Heart left ventricle (tissue), 16 donors: ENCODE measurements around the gene LY6G6F. TPM values are rescaled to one million over a fixed set of nuclear protein-coding genes. Genes with fewer than 3 reads are reported as not detected.
A peak's percentile ranks its signal among the peaks of the same experiment; 100 is the strongest.

Experiments
- ATAC-seq, 4 donors: fragments of 200-7000 bp; cut with Tn5 transposase; one replicate each; pipeline ENCODE4 v1.9.1; 2020 to 2022; ENCODE audit warnings: moderate library complexity in 4 of 4, mild to moderate bottlenecking in 3 of 4, moderate number of reproducible peaks in 1 of 4
- DNase-seq, 5 donors: peaks; one replicate each; pipeline ENCODE4 v3.0.0-alpha.2; 2020
- H3K27ac ChIP-seq, 12 donors: fragments of 200-600 bp; sonication (generic) in 4 of 12; one replicate each; pipeline versions ENCODE4 v1.5.0 to v1.8.0; 2016 to 2022; ENCODE audit warnings: mild to moderate bottlenecking in 2 of 12
- H3K27me3 ChIP-seq, 9 donors: fragments of 200-600 bp; sonication (generic) in 2 of 9; one replicate each; pipeline versions ENCODE4 v1.5.1 to v1.8.0; 2016 to 2022; ENCODE audit warnings: mild to moderate bottlenecking in 3 of 9
- H3K36me3 ChIP-seq, 9 donors: fragments of 200-600 bp; sonication (generic) in 2 of 9; one replicate each; pipeline versions ENCODE4 v1.5.0 to v1.8.0; 2018 to 2022; ENCODE audit warnings: mild to moderate bottlenecking in 2 of 9
- H3K4me1 ChIP-seq, 12 donors: fragments of 200-600 bp; sonication (generic) in 4 of 12; one replicate each; pipeline versions ENCODE4 v1.5.0 to v1.8.0; 2016 to 2022; ENCODE audit warnings: mild to moderate bottlenecking in 3 of 12
- H3K4me3 ChIP-seq, 12 donors: fragments of 200-600 bp; sonication (generic) in 4 of 12; one replicate each; pipeline versions ENCODE4 v1.5.0 to v1.8.0; 2017 to 2022; ENCODE audit warnings: mild to moderate bottlenecking in 9 of 12, moderate library complexity in 4 of 12
- H3K9me3 ChIP-seq, 12 donors: fragments of 200-600 bp; sonication (generic) in 4 of 12; one replicate each; pipeline versions ENCODE4 v1.5.0 to v1.8.0; 2016 to 2022; ENCODE audit warnings: mild to moderate bottlenecking in 1 of 12
- POLR2A ChIP-seq, 2 donors: fragments of 450-650 bp; IDR thresholded peaks; one replicate each; pipeline ENCODE4 v1.6.1; 2017; ENCODE audit warnings: antibody characterized with exemption in 2 of 2, mild to moderate bottlenecking in 2 of 2, moderate library complexity in 2 of 2
- WGBS, 4 donors: extraction: QIAGEN DNeasy Blood & Tissue Kit in 2 of 4; methylation state at CpG; one replicate each; pipeline versions ENCODE4 v1.1.5 to v1.1.7; 2013 to 2018; 5-methylcytosine and 5-hydroxymethylcytosine counted together
- intact Hi-C, 10 donors: fragments of 100-400 bp; cut with DNase I; formaldehyde crosslinking; loops; one replicate each; pipeline versions ENCODE4 v1.11.1 to v1.14.2; 2022
- polyA plus RNA-seq, 2 donors: library from polyadenylated mRNA; stranded (reverse); fragments of 200-250 nt; gene quantifications; one replicate each; pipeline ENCODE4 v1.2.3, GENCODE V29; 2013
- total RNA-seq, 9 donors: library from RNA; depleted of rRNA in 2 of 9; stranded (reverse); fragments of >200 nt in 2 of 9; fragmentation: NEBNext Ultra II Directional in 3 of 9; extraction: Animal tissue kit (Norgen Biotek cat#: 25700) in 3 of 9; gene quantifications; one replicate each; pipeline versions ENCODE4 v1.1.0 to v1.2.4, GENCODE V29; 2016 to 2023
- TF ChIP-seq, protein P1 (sequence below), 12 donors: fragments of 200-600 bp; sonication (generic) in 4 of 12; IDR thresholded peaks; one replicate each; pipeline versions ENCODE4 v1.5.0 to v1.8.0; 2018 to 2022; ENCODE audit warnings: antibody characterized with exemption in 12 of 12, mild to moderate bottlenecking in 5 of 12
- donor health status: ischemic (EF 13 %, LVEDD 7.1; RV severe dilation, severe dysfunction).
- donor health status: healthy with polysubstance abuse.
- donor health status: DM: no; HTN: yes; CAD: no.
- donor health status: DM: no; HTN: no; CAD: no.
- donor health status: ischemic (EF 25% LVEDD 6.9; RV normal size, moderate dysfunction).
- donor health status: ischemic (EF 25% LVEDD 5.7; RV mildly dilated, moderate dysfunction).
- donor health status: healthy.
- donor health status: DM: yes; HTN: yes; CAD: no.
- donor health status: ischemic (EF 35%, LVEDD 5.7; RV mildly dilated, moderate dysfunction).
- donor health status: nonischemic (EF 11% LVEDD 7.7; RV severe dilation, severe dysfunction).
- donor health status: DM: yes; HTN: yes; CAD: no.
- donor health status: PGD.
- donor health status: ischemic (EF 29% LVEDD 5.4; RV normal size, mild dysfunction).
- donor health status: nonischemic (EF 23%, LVEDD 6.1; RV moderate dilation, normal function).

LY6G6F gene
- total and polyA plus RNA-seq, 11 donors: not detected

DNA sequence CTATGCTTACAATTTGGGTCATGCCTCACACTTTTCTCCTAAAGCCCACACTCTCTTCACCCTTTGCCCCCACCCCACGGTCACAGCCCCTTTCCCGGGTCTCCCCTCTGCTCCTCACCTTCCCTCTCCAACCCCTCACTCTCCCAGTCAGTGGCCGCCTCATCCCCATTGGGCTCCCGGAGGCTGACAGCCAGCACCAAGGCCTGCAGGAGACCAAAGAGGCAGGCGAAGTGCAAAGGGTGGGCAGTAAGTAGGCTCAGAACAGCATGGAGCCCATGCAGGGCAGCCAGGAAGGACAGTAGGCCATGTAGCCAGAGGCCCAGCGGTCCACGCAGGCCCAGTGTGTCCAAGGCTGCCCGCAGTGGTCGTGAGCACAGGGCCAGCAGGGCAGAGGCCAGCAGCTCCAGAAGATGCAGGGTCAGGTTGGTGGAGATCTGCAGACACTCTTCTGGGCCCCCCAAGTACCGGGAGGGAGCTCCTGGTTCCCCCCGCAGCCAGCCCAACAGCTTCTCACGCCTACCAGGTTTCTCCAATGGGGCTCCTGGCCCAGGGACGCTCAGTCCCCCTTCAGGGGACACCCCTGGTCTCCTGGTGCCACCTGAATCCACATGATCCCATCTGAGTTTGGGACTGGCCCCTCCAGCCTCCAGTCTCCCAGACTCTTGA is 47.5 kb upstream of the LY6G6F start:
- Histone ChIP-seq H3K36me3 (peaks cover 0 to 51% (median 28%) of the 10 kb centered on the region in 9 donors), H3K4me1 (peaks cover 22 to 61% (median 46%) of the 10 kb centered on the region in 12 donors), H3K27me3 (no peaks in the 10 kb centered on the region), H3K4me3 (peak overlapping the region; percentile 65 to 98 (median 83)), H3K9me3 (no peaks in the 10 kb centered on the region), H3K27ac (peak overlapping the region in 9 of 12 donors; percentile 6 to 95 (median 93))
- intact Hi-C loops: loop anchor here in 2 of 10 donors (5.0 kb wide), 2 partner anchors 37 to 112 kb away; partner anchors contain the start of genes ATP6V1G2 (in 1 of the 2), NFKBIL1 (in 1 of the 2) and PRRC2A (in 1 of the 2)
- TF ChIP-seq, protein P1, sequence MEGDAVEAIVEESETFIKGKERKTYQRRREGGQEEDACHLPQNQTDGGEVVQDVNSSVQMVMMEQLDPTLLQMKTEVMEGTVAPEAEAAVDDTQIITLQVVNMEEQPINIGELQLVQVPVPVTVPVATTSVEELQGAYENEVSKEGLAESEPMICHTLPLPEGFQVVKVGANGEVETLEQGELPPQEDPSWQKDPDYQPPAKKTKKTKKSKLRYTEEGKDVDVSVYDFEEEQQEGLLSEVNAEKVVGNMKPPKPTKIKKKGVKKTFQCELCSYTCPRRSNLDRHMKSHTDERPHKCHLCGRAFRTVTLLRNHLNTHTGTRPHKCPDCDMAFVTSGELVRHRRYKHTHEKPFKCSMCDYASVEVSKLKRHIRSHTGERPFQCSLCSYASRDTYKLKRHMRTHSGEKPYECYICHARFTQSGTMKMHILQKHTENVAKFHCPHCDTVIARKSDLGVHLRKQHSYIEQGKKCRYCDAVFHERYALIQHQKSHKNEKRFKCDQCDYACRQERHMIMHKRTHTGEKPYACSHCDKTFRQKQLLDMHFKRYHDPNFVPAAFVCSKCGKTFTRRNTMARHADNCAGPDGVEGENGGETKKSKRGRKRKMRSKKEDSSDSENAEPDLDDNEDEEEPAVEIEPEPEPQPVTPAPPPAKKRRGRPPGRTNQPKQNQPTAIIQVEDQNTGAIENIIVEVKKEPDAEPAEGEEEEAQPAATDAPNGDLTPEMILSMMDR (IDR thresholded peaks at IDR 0.05): no peak
- no peak for TF ChIP-seq POLR2A (IDR thresholded peaks at IDR 0.05)
- ATAC-seq: no peak
- no peak for DNase-seq
- WGBS, 4 donors: 86 to 89% (median 88%) methylated on average over 10 to 13 of the region's 13 CpGs

DNA sequence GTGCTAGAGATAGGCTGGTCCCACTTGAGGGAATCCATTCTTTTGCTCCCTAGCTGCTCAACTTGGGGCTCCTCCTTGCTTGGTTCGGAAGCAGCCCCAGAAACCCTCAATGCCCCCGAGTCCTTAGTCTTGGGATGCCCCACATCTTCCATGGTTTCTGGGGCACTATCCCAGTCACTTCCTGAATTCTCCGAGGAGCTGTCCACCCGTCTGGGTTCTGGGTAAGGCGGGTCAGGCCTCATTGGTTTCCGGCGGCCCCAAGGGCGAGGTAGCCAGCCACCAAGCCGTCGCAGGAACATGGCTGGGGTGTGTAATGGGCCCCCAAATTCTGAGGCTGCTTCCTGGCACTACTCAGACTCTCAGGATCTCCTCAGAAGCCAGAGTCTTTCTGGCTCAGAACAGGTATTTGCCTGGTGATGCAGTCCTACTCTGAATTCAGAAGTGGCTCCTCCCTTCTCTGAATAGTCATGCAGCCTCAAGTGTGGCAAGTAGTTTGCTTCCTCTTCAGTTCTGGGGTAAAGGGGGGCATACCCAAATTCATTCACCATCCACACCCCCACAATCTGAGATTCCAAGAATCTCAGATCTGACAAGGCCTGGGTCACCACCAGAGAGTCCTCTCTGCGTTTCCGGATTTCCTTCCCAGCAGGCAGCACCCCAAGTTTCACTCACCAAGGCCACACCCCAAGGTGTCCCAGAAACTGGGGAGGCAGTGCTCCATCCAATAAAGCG is 46.9 kb upstream of the LY6G6F start:
- peak overlapping the region; percentile 65 to 98 (median 83) for H3K4me3 ChIP-seq
- TF ChIP-seq POLR2A (IDR thresholded peaks at IDR 0.05): no peak
- TF ChIP-seq, protein P1 (IDR thresholded peaks at IDR 0.05): no peak
- peak overlapping the region; percentile 84 to 95 (median 93) for H3K27ac ChIP-seq
- no peaks in the 10 kb centered on the region for H3K27me3 ChIP-seq
- H3K36me3 ChIP-seq: peaks cover 0 to 51% (median 28%) of the 10 kb centered on the region in 9 donors
- intact Hi-C loops: loop anchor here in 4 of 10 donors (5.0 to 10.0 kb wide), 3 partner anchors 38 to 515 kb away; partner anchors contain the start of genes AGPAT1 (in 2 of the 4), RNF5 (in 2 of the 4), ATP6V1G2 (in 1 of the 4) and NFKBIL1 (in 1 of the 4)
- no peaks in the 10 kb centered on the region for H3K9me3 ChIP-seq
- DNase-seq (no peak), ATAC-seq (peak in 1 of 4 donors; percentile 5)
- WGBS, 4 donors: 18 to 23% (median 20%) methylated on average over 5 to 13 of the region's 13 CpGs
- peaks cover 24 to 66% (median 49%) of the 10 kb centered on the region in 12 donors for H3K4me1 ChIP-seq

DNA sequence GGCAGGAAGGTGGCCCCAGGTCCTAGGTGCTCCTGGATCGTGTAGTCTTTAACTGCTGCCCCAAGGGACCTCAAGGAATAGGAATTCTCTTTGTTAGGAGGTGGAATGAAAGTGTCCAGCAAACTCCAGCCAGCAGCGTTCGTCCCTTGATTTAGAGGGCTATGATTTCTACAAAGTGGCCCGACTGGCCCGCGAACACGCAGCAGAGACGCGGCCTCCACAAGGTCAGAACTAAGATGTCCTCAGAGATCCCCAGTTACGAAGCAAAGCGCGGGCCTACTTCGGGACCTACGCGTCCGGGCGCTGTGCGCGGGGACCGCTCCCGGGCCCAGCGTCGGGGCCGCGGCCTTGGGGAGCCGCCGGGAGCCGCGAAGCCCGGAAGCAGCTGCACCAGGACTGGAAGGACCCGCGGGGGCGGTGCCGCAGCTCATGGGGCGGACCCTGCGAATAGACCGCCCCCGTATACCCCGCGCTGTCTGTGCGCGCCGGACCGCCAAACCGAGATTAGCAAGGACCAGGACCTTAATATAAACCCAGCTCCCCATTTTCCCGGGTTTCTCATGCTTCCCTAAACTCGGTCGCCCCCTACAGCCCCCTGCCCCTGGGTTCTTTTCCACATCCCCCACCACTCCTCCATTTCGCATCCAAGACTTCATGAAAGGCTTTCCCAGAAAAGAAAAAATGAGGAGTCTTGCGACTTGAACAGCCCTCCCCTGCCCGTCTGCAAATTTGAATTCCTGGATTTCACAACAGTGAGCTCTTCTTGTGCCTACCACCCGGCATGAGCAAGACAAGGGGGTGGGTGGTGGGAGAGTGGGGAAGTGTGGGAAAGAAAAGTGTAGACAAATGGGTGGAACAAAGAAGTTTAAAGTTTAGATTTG is 46.0 kb upstream of the LY6G6F start, which contains the start of gene C6orf47:
TSS of gene C6orf47 (minus strand) at position 398 of the 881 bp plus-strand sequence. CDS start 831 bp downstream, outside the sequence.
- H3K27me3 ChIP-seq: no peaks in the 10 kb centered on the region
- H3K4me3 ChIP-seq: peak within 1 kb of the TSS; percentile 65 to 98 (median 83)
- intact Hi-C loops: loop anchor here in 2 of 10 donors (10.0 kb wide), 1 partner anchor 514 kb away; the partner anchor contains the start of genes AGPAT1 (in 2 of the 2) and RNF5 (in 2 of the 2)
- peaks cover 0 to 46% (median 28%) of the 10 kb centered on the region in 9 donors for H3K36me3 ChIP-seq
- no peaks in the 10 kb centered on the region for H3K9me3 ChIP-seq
- peak within 1 kb of the TSS; percentile 84 to 95 (median 93) for H3K27ac ChIP-seq
- ATAC-seq (peak; percentile 61 to 84 (median 78)), DNase-seq (peak; percentile 91 to 94 (median 92))
- WGBS, 4 donors: 0 to 1% (median 0%) methylated on average over 41 to 52 of the region's 52 CpGs
- peak in 1 of 2 donors; percentile 90 for TF ChIP-seq POLR2A (IDR thresholded peaks at IDR 0.05)
- TF ChIP-seq, protein P1 (IDR thresholded peaks at IDR 0.05): no peak
- peaks cover 24 to 66% (median 49%) of the 10 kb centered on the region in 12 donors for H3K4me1 ChIP-seq
